NCI-H1105 treated with DMSO at 0.1 percent for 48 hours (cell line): Measurements from ENCODE around the gene FNTB.

Experiments used
- DNase-seq: peaks from one replicate; lab custom pipeline; 2025; lab: John Stamatoyannopoulos, UW

The FNTB gene

DNA sequence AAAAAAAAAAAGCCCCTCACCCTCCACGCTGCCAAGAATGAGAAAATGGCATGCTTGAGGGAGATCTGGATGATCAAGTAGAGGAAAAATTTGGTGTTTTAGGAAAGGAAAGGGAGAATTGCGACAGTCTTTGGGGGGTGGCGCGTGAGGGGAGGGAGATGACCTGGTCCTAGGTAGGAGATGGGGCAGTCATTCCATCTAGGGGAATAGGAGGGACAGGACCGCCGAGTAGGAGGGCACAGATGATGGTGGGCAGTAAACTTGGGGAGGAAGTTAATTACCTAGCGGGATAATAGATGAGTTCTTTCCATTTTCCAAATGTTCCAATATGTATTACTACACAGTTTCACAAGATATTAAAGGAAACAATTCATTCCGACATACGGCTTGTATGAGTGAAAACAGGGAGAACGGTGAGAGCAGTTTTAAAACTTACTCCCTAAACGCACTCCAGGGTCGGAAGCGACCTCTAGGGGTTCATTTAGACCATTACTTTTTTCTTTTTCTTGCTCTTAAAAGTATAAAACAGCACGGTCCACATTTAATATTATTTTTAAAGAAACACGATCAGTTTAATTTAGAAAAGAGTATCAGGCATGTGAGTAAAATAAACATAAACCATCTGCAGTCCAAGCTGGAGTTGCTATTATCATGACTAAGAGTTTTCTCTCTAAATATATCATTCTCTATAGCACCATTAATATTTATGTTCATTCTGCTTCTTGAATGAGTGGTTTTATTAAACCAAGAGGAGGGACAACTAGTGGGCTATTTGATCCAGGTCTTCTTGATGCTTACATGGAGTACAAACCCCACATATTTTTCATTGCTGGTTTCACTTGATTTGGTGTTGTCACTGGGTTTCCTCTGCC, 3.0 kb upstream of the FNTB start:
- DNase-seq = peak; percentile 55

GRCh38 chr14:64987438-64987767, 708 bp downstream of the FNTB start:
- DNase-seq = peak; percentile 60

DNA sequence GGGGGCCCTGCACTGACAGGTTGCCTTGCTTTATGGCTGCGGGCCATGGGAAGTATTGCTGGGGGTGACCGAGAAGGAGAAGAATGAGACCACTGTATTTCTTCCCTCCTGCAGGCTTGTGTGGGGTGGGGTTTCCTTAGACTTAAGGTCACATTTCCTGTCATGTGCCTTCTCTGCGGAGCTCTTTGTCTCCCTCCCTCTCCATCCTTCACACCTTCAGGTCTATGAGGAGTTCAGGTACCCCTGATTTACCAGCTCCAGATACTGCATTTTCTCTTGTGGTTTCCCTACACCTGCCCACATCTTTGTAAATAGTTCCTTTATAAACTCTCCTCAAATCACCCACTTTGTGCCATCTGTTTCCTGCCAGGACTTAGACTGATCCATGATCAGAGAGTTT, 3.6 kb downstream of the FNTB start:
- no peak for DNase-seq

GRCh38 chr14:64990939-64991338, 4.2 kb downstream of the FNTB start:
- DNase-seq = no peak

DNA sequence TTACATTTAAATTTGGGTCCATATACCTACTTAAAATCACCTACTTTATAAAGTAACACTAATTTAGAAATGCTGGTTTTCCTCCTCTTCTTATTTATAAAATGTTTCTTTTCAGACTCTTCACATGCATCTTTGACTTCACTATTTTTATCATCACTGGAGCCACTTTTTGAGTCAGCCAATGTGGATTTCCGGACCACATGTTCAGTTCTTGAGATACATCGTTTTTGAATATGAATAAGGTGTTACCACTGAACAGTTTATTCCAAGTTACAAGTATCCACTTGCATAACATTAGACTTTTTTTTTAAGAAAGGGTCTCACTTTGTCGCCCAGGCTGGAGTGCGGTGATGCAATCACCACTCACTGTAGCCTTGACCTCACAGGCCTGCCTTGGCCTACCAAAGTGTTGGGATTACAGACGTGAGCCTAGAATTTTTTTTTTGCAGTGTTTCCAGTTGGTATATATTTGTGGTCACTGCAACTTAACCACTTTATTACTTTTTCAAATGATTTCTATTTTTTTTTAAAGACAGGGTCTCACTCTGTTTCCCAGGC, 5.7 kb downstream of the FNTB start:
- DNase-seq = no peak

- no peak for DNase-seq
Observed at GRCh38 chr14:64993266-64993930, 6.7 kb downstream of the FNTB start.

DNA sequence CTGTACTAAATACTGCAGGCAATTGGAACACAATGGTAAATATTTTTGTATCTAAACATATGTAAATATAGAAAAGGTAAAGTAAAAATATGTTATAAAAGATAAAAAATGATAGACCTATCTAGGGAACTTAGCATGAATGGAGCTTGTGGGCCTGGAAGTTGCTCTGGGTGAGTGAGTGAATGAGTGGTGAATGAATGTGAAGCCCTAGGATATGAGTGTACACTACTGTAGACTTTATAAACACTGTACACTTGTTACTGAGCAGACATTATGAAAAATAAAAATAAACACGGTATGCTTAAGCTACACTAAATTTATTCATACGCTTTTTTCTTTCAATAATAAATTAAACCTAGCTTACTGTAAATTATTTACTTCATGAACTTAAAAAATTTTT, 7.8 kb downstream of the FNTB start:
- DNase-seq = no peak

GRCh38 chr14:64995291-64995690, 8.6 kb downstream of the FNTB start:
- no peak for DNase-seq

DNA sequence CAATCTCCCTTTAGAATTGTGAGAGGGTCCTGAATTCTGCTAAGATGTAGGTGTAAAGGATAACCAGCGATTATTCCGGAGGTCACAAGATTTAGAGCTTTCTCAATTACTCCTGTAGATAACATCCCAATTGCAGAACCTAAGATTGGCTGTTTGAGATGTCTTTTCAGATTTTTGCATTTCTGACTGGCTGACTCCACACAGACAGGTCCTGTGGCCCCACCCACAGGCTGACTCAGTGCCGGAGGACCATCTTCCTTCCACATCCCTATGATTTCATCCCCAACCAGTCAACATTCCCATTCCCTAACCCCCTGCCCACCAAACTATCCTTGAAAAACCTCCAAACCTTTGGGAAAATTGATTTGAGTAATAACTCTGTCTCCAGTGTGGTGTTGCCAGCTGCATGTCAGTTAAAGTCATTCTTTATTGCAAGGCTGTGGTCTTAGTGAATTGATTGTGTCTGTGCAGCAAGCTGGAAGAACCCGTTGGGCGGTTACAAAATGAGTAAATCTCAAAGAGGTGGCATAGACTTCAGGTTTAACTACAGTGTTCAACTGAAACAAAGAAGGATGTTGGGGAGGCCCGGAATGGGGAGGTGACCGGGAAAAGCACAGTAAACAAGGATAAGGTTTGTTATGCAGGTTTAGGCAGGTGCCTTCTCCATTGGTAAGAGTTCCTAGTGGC, 10.6 kb downstream of the FNTB start:
- no peak for DNase-seq

DNA sequence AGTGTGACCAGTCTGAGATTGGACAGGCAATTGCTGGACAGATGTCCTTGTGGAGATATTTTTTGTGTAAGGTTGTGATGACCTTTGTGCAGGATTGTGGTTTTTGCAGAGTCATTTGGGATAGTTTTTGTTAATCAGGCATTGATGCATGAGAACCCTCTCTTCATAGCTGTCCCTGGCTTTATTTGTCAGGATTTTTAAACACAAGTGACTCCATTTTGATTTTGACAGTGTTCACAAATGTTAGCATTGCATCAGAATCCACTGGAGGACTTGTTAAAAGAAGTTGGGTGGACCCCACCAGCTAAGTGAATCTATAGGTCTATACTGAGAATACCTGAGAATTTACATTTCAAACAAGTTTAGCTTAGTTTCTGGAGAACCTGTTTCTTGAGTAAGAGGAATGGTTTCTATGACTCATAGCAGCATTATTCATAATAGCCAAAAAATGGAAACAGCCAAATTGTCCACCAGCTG, 11.8 kb downstream of the FNTB start:
- no peak for DNase-seq

DNA sequence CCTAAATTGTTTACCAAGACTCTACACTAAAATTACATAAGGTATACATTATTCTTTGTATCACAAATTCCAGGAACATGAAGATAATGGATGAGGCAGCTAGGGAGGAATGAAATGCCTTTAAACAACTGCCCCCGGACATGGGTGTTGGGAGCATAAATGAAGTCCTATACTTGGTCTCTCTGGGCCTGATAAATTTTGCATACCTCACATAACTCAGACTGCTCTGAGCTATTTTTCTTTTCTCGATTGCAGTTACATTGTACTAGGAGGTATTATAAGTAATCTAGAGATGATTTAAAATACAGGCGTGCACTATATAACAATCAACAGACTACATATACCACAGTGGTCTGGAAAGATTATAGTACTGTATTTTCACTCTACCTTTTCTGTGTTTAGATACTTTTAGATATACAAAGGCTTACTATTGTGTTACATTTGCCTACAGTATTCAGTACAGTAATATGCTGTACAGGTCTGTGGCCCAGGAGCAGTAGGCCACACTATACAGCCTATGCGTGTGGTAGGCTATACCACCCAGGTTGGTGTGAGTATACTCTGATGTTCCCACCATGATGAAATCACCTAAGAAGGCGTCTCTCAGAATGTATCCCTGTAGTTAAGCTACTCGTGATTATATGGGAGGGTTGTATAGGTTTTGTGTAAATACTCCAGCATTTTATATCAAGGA, 14.3 kb downstream of the FNTB start:
- DNase-seq = no peak

GRCh38 chr14:65001723-65002122, 15.0 kb downstream of the FNTB start:
- DNase-seq = no peak

DNA sequence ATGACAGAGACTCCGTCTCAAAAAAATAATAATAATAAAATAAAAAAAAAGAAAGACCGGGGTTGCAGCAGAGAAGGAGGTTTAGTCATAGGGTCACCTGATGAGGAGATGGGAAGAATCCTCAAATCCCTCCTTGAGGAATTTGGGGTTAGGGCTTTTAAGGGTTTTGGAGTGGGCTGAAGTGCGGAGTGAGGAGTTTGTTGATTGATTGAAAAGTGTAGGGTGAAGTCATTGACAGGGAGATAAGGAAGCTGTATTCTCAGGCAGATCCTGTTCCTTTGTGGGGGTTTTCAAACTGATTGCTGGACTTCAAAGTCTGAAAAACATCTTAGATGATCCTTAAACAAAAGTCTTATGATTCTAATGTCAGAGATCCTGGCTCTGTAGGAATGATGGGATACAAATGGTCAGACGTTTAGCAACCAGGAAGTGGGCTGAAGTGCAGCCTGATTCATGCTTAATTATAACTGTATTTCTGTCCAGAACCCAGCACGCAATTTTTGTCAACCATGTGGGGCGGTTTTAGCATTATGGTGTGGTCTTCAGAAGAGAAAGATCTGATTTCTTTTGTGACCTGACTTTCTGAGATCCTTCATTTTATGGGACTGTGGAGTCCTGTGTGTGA, 16.0 kb downstream of the FNTB start:
- no peak for DNase-seq

DNA sequence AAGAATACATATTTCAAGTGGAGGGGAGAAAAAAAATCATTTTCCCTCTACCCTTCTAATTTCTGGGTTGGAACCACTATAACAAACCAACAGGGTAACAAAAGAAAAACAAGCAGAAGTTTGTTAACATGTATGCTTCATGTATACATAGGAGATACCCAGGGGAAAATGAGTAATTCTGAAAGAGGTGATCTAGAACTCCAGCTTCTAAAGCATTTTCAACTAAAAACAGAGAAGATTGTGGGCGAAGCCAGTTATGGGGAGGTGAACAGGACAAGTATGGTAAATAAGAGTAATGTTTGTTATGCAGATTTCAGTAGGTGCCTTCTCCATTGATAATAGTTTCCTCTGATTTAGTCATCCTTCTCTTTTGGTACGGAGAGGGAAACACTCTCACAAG, 16.7 kb downstream of the FNTB start:
- DNase-seq = no peak

DNA sequence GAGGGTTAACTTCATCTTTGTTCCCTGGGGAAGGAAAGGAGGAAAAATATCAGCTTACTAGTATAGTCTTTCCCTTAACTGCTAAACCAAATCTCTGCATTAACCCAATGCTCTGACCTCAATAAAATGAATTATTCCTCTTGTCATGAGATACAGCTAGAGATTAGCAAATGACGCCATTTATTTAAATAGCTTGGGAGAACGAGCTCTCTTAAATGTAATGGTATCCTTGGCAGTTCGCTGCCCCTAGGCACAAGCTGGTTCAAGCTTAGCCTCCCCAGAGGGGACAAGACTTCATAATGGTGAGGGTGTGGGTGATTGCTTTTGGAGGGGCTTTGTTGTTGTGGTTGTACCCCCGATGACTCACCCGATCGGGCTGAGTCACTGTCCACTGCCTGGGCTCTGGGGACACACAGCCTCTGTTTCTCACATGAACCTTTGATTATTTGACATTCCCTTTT, 19.6 kb downstream of the FNTB start:
- DNase-seq = no peak

GRCh38 chr14:65007202-65007601, 20.5 kb downstream of the FNTB start:
- DNase-seq = no peak

GRCh38 chr14:65010211-65010931, 23.7 kb downstream of the FNTB start:
- no peak for DNase-seq

DNA sequence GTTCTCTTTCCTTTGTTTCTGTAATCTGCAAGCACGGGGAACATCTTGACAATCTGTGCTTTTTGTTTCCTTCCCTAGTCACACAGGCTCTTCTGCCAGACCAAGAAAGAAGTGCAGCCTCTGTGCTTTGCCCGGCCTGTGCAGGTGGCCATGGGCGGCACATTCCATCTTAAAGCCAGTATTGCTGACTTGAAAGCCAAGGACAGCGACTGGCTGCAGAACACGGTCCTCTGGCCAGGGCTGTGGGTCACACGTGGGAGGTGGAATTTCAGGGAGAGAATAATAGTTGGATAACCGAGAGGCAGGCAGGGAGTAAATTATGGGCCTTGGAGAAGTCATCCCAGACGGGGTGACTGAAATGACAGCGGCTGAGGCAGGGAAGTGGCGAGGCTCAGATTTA, 24.8 kb downstream of the FNTB start:
- DNase-seq = no peak

GRCh38 chr14:65012353-65012752, 25.7 kb downstream of the FNTB start:
- no peak for DNase-seq

- no peak for DNase-seq
Observed at GRCh38 chr14:65015391-65015790, 28.7 kb downstream of the FNTB start.

DNA sequence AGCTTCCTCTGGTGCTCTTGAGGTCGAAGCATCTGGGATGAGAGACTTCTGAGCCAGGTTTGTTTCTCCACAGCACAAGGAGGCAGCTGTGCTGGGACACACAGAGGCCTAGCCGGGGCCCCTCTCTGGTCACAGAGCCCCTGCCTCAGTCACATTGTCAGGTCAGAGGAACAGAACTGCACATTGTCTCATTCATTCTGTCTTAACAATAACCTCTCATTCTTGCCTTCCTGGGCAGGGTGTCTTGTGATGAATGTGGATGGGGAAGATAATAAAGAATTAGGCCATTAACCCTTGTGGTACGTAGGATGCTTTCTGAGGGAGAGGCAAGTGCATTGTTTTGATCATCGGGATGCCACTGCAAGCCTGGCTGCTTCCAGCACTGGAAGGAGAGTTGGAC, 29.8 kb downstream of the FNTB start:
- DNase-seq = no peak
